KMS-11 (cell line): Measurements from ENCODE around the gene HDGFL3.
"Not testable (repeated sequence)": the region's sequence is repeated elsewhere in the genome, so short reads cannot be mapped to it uniquely, and the experiment has no call there.

Experiments
- H2AFZ ChIP-seq: fragments of 200-600 bp; sonication (generic); 2 replicates; pipeline ENCODE4 v1.6.1; 2016; ENCODE audit warnings: antibody characterized with exemption, mixed run types, low read depth
- H3K27ac ChIP-seq: fragments of 200-600 bp; sonication (generic); 2 replicates; pipeline ENCODE4 v1.6.1; 2016; ENCODE audit warnings: mild to moderate bottlenecking, mixed run types
- H3K27me3 ChIP-seq: fragments of 200-600 bp; sonication (generic); 2 replicates; pipeline ENCODE4 v1.6.1; 2017; ENCODE audit warnings: mild to moderate bottlenecking, low read depth, mixed run types, moderate library complexity; ENCODE audit not compliant: insufficient read depth
- H3K36me3 ChIP-seq: fragments of 200-600 bp; sonication (generic); 2 replicates; pipeline ENCODE4 v1.6.1; 2017; ENCODE audit warnings: mild to moderate bottlenecking, mixed run types; ENCODE audit not compliant: insufficient read depth
- H3K4me1 ChIP-seq: fragments of 200-600 bp; sonication (generic); 2 replicates; pipeline ENCODE4 v1.6.1; 2016; ENCODE audit warnings: mild to moderate bottlenecking, low read depth, mixed run types; ENCODE audit not compliant: poor library complexity, severe bottlenecking
- H3K4me2 ChIP-seq: fragments of 200-600 bp; sonication (generic); 2 replicates; pipeline ENCODE4 v1.7.0; 2016; ENCODE audit warnings: mild to moderate bottlenecking, mixed run types
- H3K4me3 ChIP-seq: fragments of 200-600 bp; sonication (generic); IDR thresholded peaks from 2 replicates; pipeline ENCODE4 v1.6.1; 2017; ENCODE audit warnings: low read depth, low read length, mixed read lengths; ENCODE audit not compliant: insufficient read depth
- H3K79me2 ChIP-seq: fragments of 200-600 bp; sonication (generic); 2 replicates; pipeline ENCODE4 v1.6.1; 2016; ENCODE audit warnings: low read depth, mixed run types; ENCODE audit not compliant: insufficient read depth
- H3K9ac ChIP-seq: fragments of 200-600 bp; sonication (generic); 2 replicates; pipeline ENCODE4 v1.6.1; 2016; ENCODE audit warnings: mild to moderate bottlenecking, mixed run types
- H4K20me1 ChIP-seq: fragments of 200-600 bp; sonication (generic); 2 replicates; pipeline ENCODE4 v1.6.1; 2016; ENCODE audit warnings: mild to moderate bottlenecking, mixed run types; ENCODE audit not compliant: insufficient read depth
- TF ChIP-seq, protein P1 (sequence below): fragments of 200-600 bp; sonication (generic); conservative IDR thresholded peaks from 2 replicates; pipeline ENCODE4 v1.6.1; 2017; ENCODE audit warnings: low read depth, mild to moderate bottlenecking, antibody characterized with exemption, low read length, moderate library complexity, mixed read lengths

The HDGFL3 gene

DNA sequence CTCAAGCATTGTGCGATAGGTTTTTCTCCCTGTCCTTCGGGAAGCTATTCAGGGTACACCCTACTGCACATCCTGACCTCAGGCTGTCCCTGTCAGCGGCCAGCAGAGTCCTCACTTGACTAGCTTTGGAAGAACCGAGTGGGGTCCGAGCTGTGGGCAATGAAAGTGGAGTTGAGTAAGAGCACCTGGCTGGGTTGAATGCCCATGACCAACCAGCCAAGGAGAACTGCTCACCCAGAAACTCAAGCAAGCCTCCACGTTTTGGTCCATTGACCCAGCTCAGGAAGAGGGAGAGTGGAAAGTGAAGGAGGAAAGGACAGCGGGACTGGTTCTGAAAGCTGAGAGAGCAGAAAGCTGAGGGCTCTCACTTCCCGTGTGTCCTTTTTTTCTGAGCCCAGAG is 36.0 kb upstream of the HDGFL3 start:
- H3K36me3 ChIP-seq, result no peaks in the 10 kb centered on the region
- H3K4me1 ChIP-seq, result no peaks in the 10 kb centered on the region
- no peak overlapping the region for H3K4me3 ChIP-seq
- no peak overlapping the region for H3K4me2 ChIP-seq
- no peaks in the 10 kb centered on the region for H4K20me1 ChIP-seq
- H3K9ac ChIP-seq, result no peak overlapping the region
- H3K27ac ChIP-seq, result no peak overlapping the region
- no peak overlapping the region for H2AFZ ChIP-seq
- no peaks in the 10 kb centered on the region for H3K27me3 ChIP-seq
- no peaks in the 10 kb centered on the region for H3K79me2 ChIP-seq
- TF ChIP-seq, protein P1, sequence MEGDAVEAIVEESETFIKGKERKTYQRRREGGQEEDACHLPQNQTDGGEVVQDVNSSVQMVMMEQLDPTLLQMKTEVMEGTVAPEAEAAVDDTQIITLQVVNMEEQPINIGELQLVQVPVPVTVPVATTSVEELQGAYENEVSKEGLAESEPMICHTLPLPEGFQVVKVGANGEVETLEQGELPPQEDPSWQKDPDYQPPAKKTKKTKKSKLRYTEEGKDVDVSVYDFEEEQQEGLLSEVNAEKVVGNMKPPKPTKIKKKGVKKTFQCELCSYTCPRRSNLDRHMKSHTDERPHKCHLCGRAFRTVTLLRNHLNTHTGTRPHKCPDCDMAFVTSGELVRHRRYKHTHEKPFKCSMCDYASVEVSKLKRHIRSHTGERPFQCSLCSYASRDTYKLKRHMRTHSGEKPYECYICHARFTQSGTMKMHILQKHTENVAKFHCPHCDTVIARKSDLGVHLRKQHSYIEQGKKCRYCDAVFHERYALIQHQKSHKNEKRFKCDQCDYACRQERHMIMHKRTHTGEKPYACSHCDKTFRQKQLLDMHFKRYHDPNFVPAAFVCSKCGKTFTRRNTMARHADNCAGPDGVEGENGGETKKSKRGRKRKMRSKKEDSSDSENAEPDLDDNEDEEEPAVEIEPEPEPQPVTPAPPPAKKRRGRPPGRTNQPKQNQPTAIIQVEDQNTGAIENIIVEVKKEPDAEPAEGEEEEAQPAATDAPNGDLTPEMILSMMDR, result no peak

DNA sequence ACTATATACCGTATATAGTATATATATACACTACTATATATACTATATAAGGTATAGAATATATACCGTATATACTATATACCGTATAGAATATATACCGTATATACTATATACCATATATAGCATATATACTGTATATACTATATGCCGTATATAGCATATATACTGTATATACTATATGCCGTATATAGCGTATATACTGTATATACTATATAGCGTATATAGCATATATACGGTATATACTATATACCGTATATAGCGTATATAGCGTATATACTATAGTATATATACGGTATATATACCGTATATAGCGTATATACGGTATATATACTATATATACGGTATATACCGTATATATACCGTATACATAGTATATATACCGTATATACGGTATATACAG is 22.6 kb upstream of the HDGFL3 start:
- Histone ChIP-seq H3K36me3 (no peaks in the 10 kb centered on the region), H4K20me1 (no peaks in the 10 kb centered on the region), H3K4me2 (no peak overlapping the region), H3K4me3 (no peak overlapping the region), H3K27ac (no peak overlapping the region), H3K79me2 (no peaks in the 10 kb centered on the region), H3K27me3 (no peaks in the 10 kb centered on the region), H2AFZ (no peak overlapping the region), H3K9ac (no peak overlapping the region), H3K4me1 (no peaks in the 10 kb centered on the region)
- TF ChIP-seq, protein P1, result no peak

DNA sequence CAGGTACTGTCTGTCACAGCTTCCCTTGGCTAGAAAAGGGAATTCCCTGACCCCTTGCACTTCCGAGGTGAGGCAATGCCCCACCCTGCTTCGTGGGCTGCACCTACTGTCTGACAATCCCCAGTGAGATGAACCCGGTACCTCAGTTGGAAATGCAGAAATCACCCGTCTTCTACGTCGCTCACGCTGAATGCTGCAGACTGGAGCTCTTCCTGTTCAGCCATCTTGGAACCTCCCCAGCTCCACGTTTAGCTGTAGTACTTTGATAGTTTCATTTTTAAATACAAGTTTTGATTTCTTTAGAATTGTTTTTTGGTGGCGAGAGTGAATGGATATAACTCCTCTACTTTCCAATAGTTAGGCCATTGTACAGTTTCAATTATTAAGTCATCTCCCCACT is 17.8 kb upstream of the HDGFL3 start:
- no peak overlapping the region for H3K4me2 ChIP-seq
- H2AFZ ChIP-seq, result no peak overlapping the region
- no peak overlapping the region for H3K27ac ChIP-seq
- H4K20me1 ChIP-seq, result no peaks in the 10 kb centered on the region
- H3K27me3 ChIP-seq, result no peaks in the 10 kb centered on the region
- no peaks in the 10 kb centered on the region for H3K36me3 ChIP-seq
- no peaks in the 10 kb centered on the region for H3K79me2 ChIP-seq
- H3K4me1 ChIP-seq, result no peaks in the 10 kb centered on the region
- TF ChIP-seq, protein P1, result no peak
- no peak overlapping the region for H3K9ac ChIP-seq
- H3K4me3 ChIP-seq, result no peak overlapping the region

DNA sequence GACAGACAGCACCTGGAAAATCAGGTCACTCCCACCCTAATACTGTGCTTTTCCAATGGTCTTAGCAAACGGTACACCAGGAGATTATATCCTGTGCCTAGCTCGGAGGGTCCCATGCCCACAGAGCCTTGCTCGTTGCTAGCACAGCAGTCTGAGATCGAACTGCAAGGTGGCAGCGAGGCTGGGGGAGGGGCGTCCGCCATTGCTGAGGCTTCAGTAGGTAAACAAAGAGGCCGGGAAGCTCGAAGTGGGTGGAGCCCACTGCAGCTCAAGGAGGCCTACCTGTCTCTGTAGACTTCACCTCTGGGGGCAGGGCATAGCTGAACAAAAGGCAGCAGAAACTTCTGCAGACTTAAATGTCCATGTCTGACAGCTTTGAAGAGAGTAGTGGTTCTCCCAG is 14.2 kb upstream of the HDGFL3 start:
- H3K4me3 ChIP-seq, H3K4me2 ChIP-seq, H3K9ac ChIP-seq, H3K36me3 ChIP-seq, H2AFZ ChIP-seq, H3K27ac ChIP-seq, H4K20me1 ChIP-seq, H3K79me2 ChIP-seq, H3K27me3 ChIP-seq: not testable (repeated sequence)
- H3K4me1 ChIP-seq, result peaks cover 11% of the 10 kb centered on the region

DNA sequence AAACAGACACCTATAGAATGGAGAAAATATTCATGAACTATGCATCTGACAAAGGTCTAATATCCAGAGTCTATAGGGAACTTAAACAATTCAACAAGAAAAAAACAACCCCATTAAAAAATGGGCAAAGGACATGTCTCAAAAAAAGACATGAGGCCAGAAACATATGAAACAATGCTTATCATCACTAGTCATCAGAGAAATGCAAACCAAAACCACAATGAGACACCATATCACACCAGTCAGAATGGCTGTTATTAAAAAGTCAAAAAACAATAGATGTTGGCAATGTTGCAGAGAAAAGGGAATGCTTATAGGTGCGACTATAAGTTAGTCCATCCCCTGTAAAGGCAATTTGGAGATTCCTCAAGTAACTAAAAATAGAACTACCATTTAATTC is 11.4 kb upstream of the HDGFL3 start:
- Histone ChIP-seq H3K4me2 (no peak overlapping the region), H3K4me3 (no peak overlapping the region)
- TF ChIP-seq, protein P1, result no peak

More for the DNA sequence above, 11.4 kb upstream of the HDGFL3 start:
- Histone ChIP-seq H2AFZ (no peak overlapping the region), H3K27me3 (no peaks in the 10 kb centered on the region), H3K36me3 (no peaks in the 10 kb centered on the region), H3K79me2 (no peaks in the 10 kb centered on the region), H3K27ac (no peak overlapping the region), H3K4me1 (peaks cover 11% of the 10 kb centered on the region), H3K9ac (no peak overlapping the region), H4K20me1 (no peaks in the 10 kb centered on the region)
